Tibial nerve (tissue), 4 donors: ENCODE results near the gene MID2. TPM values are rescaled to one million over a fixed set of nuclear protein-coding genes. Genes with fewer than 3 reads are reported as not detected.
A peak's percentile ranks its signal among the peaks of the same experiment; 100 is the strongest.

ENCODE experiments used
- DNase-seq, 2 donors: peaks; one replicate each; pipeline ENCODE4 v3.0.0-alpha.2; 2019; ENCODE audit warnings: low spot score in 2 of 2
- H3K27ac ChIP-seq, 4 donors: fragments of 200-600 bp; sonication (generic) in 3 of 4; one replicate each; pipeline ENCODE4 v1.5.1; 2017 to 2019; ENCODE audit warnings: mild to moderate bottlenecking in 1 of 4
- H3K27me3 ChIP-seq, 2 donors: fragments of 200-600 bp; sonication (generic) in 1 of 2; one replicate each; pipeline versions ENCODE4 v1.5.1 to v1.6.0; 2017 to 2019
- H3K36me3 ChIP-seq, 3 donors: fragments of 200-600 bp; sonication (generic); one replicate each; pipeline ENCODE4 v1.5.1; 2018 to 2019
- H3K4me1 ChIP-seq, 4 donors: fragments of 200-600 bp; sonication (generic) in 3 of 4; one replicate each; pipeline ENCODE4 v1.5.1; 2017 to 2019
- H3K4me3 ChIP-seq, 4 donors: fragments of 200-600 bp; sonication (generic) in 3 of 4; one replicate each; pipeline ENCODE4 v1.5.1; 2017 to 2019; ENCODE audit warnings: mild to moderate bottlenecking in 1 of 4, moderate library complexity in 1 of 4
- H3K9me3 ChIP-seq, 4 donors: fragments of 200-600 bp; sonication (generic) in 3 of 4; one replicate each; pipeline ENCODE4 v1.5.1; 2017 to 2019
- EP300 ChIP-seq, 2 donors: sonication (generic); formaldehyde crosslinking; IDR thresholded peaks; one replicate each; pipeline ENCODE4 v1.6.1; 2017; ENCODE audit warnings: antibody characterized with exemption in 2 of 2, mild to moderate bottlenecking in 1 of 2
- POLR2A ChIP-seq, 2 donors: fragments of 450-650 bp; IDR thresholded peaks; one replicate each; pipeline ENCODE4 v1.6.1; 2017; ENCODE audit warnings: antibody characterized with exemption in 2 of 2, mild to moderate bottlenecking in 2 of 2, moderate library complexity in 2 of 2
- WGBS, 2 donors: methylation state at CpG; one replicate each; pipeline ENCODE4 v1.1.5; 2018; 5-methylcytosine and 5-hydroxymethylcytosine counted together
- total RNA-seq, 4 donors: library from RNA; depleted of rRNA; stranded (reverse); fragments of >200 nt; gene quantifications; one replicate each; pipeline ENCODE4 v1.1.0, GENCODE V29; 2016
- TF ChIP-seq, protein P1 (sequence below), 5 experiments: fragments of 200-600 bp in 3 of 5; fragments of 450-650 bp in 2 of 5; sonication (generic) in 3 of 5; IDR thresholded peaks; one replicate each; pipeline ENCODE4 v1.5.1; 2016 to 2019; ENCODE audit warnings: antibody characterized with exemption in 5 of 5, mild to moderate bottlenecking in 3 of 5, moderate library complexity in 2 of 5

MID2 gene
- total RNA-seq, 4 donors from 2014 or later: 17.1 to 31.0 (median 20.0) TPM

DNA sequence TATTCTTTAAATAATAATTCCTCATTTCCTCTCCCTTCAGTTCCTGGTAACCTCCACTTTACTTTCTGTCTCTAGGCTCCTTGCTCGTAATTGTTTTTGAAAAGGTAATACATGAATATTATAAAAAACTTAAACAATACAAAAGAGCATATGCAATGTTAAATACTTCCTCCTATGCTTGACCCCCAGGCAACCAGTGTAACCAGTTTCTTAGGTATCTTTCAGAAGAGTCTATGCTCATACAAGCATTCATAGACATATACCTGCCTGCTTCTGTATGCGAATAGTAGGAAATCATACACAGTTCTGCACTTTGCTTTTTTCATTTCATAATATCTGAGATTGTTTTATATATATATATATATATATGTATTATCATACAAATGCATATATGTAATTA, 2.6 kb upstream of the MID2 start:
- no peak for TF ChIP-seq POLR2A (IDR thresholded peaks at IDR 0.05)
- no peak for TF ChIP-seq EP300 (IDR thresholded peaks at IDR 0.05)
- TF ChIP-seq, protein P1, sequence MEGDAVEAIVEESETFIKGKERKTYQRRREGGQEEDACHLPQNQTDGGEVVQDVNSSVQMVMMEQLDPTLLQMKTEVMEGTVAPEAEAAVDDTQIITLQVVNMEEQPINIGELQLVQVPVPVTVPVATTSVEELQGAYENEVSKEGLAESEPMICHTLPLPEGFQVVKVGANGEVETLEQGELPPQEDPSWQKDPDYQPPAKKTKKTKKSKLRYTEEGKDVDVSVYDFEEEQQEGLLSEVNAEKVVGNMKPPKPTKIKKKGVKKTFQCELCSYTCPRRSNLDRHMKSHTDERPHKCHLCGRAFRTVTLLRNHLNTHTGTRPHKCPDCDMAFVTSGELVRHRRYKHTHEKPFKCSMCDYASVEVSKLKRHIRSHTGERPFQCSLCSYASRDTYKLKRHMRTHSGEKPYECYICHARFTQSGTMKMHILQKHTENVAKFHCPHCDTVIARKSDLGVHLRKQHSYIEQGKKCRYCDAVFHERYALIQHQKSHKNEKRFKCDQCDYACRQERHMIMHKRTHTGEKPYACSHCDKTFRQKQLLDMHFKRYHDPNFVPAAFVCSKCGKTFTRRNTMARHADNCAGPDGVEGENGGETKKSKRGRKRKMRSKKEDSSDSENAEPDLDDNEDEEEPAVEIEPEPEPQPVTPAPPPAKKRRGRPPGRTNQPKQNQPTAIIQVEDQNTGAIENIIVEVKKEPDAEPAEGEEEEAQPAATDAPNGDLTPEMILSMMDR (IDR thresholded peaks at IDR 0.05): no peak
- Histone ChIP-seq H3K27me3 (no peaks in the 10 kb centered on the region), H3K4me1 (peaks cover 0 to 4% (median 0%) of the 10 kb centered on the region in 4 donors), H3K36me3 (no peaks in the 10 kb centered on the region), H3K9me3 (peaks cover 0 to 9% (median 3%) of the 10 kb centered on the region in 4 donors), H3K27ac (no peak overlapping the region), H3K4me3 (no peak overlapping the region)
- no peak for DNase-seq
- 83 to 85% methylated on average over 2 of the region's 2 CpGs for WGBS, 2 donors

DNA sequence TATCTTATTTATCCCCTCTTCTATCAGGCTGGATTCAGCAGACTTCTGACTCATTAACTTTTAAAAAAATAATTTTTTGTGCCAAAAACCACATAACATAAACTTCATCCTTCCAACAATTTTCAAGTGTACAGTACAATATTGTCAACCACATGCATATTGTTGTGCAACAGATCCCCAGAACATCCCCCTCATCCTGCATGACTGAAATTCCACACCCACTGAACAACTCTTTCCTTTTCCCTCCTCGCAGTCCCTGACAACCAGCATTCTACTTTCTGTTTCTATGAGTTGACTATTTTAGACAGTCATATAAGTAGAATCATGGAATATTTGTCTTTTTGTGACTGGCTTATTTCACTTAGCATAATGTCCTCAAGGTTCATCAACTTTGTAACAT, 2.2 kb upstream of the MID2 start:
- Histone ChIP-seq H3K27ac (peak overlapping the region in 1 of 4 donors; percentile 44), H3K4me1 (peaks cover 0 to 7% (median 0%) of the 10 kb centered on the region in 4 donors), H3K27me3 (peaks cover 0 to 1% of the 10 kb centered on the region in 2 donors), H3K9me3 (peaks cover 0 to 8% (median 3%) of the 10 kb centered on the region in 4 donors), H3K36me3 (no peaks in the 10 kb centered on the region), H3K4me3 (no peak overlapping the region)
- 0 to 26% methylated on average over 1 of the region's 1 CpG for WGBS, 2 donors
- DNase-seq: no peak
- TF ChIP-seq POLR2A (IDR thresholded peaks at IDR 0.05) (no peak), EP300 (IDR thresholded peaks at IDR 0.05) (peak in 1 of 2 donors; percentile 44)
- TF ChIP-seq, protein P1 (IDR thresholded peaks at IDR 0.05): no peak

DNA sequence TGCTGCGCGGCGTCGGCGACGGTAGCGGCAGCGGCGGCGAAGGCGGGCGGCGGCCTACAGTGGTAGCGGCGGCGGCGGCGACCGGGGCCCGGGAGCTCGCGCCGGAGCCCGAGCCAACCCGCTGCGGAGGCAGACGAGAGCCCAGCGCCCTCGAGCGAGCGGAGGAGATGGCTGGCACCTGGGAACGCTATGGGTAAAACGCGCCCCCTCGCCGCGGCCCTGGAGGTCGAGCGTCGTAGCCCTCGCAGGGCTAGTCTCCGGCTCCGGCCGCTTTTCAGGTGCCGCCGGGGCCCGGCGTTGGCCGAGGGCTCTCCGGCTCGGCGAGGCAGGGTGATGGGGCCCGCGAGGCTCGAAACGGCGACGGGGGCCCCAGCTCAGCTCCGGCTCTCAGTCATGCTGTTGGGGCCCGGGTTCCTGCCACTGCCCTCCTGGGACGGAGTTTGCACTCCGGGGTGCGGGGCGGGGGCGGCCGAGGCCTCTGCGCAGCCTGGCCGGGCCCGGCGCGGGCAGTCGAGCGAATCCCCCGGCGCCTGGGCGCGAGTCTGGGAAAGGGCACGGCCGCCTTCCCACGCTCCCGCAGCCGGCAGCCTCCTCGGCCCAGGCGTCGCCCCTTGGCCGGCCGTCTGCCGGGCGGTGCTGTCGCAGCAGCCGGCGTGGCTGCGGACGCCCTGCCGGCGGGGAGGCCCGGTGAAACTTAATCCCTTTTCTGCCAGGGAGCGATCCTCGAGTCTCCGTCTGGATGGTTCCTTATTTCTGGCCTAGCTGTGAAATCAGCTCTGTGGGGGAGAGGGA, 768 bp downstream of the MID2 start:
- Histone ChIP-seq H3K4me1 (peaks cover 0 to 9% (median 0%) of the 10 kb centered on the region in 4 donors), H3K27me3 (peaks cover 0 to 11% of the 10 kb centered on the region in 2 donors), H3K27ac (peak overlapping the region; percentile 82 to 94 (median 89)), H3K4me3 (peak overlapping the region; percentile 28 to 64 (median 48)), H3K36me3 (no peaks in the 10 kb centered on the region), H3K9me3 (no peaks in the 10 kb centered on the region)
- TF ChIP-seq, protein P1 (IDR thresholded peaks at IDR 0.05): no peak
- TF ChIP-seq POLR2A (IDR thresholded peaks at IDR 0.05): no peak
- no peak for TF ChIP-seq EP300 (IDR thresholded peaks at IDR 0.05)
- peak; percentile 7 to 13 for DNase-seq
- 0 to 33% methylated on average over 1 to 30 of the region's 100 CpGs for WGBS, 2 donors

DNA sequence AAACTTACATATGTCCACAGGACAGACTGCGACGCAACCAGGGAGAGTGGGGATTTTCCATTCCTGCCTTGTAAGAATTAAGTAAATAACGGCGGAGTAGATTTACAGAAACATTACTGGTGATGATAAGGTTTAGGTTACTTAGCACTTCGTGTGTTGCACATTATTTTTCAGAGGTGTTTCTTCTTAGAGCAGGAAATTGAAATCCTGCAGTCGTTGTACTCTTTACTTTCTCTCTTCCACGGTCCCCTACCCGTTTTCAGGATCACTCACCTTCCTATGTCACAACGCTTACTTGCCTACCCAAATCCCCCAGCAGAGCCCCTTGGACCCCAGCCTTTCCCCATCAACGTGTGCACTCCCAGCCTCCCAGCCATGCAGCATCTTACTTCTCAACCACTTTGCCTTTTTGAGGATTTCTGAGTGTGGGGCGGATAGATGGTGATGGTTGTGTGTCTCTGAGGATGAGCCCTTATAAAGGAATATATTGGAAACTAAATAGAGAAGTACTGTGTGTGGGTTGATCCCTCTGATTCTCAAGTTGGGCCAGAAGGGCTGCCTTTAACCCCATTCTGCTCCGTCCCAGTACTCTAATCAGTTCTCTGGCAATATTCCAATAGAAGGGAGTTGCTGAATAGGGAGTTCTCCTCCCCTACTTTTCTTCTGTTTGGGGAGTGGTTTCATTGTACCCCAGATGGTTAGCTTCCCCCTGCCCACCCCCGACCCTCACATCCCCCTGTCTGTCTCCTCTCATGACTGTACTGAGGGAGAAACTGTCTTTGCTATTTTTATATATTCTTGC, 1.6 kb downstream of the MID2 start:
- Histone ChIP-seq H3K27me3 (peaks cover 0 to 11% of the 10 kb centered on the region in 2 donors), H3K4me3 (peak overlapping the region; percentile 28 to 64 (median 48)), H3K27ac (peak overlapping the region; percentile 82 to 94 (median 89)), H3K9me3 (no peaks in the 10 kb centered on the region), H3K36me3 (no peaks in the 10 kb centered on the region), H3K4me1 (peaks cover 0 to 9% (median 0%) of the 10 kb centered on the region in 4 donors)
- TF ChIP-seq EP300 (IDR thresholded peaks at IDR 0.05) (no peak), POLR2A (IDR thresholded peaks at IDR 0.05) (no peak)
- TF ChIP-seq, protein P1 (IDR thresholded peaks at IDR 0.05): no peak
- no peak for DNase-seq
- 7 to 37% methylated on average over 11 to 13 of the region's 13 CpGs for WGBS, 2 donors
